CD14-positive monocyte (primary cell): ENCODE data around the gene ZNF524. TPM values are rescaled to one million over a fixed set of nuclear protein-coding genes. Genes with fewer than 3 reads are reported as not detected.

Experiments used
- DNase-seq, 3 donors: peaks; one replicate each; pipeline ENCODE4 v3.0.0-alpha.2; 2011 to 2022
- H2AFZ ChIP-seq: 2 replicates; pipeline ENCODE4 v1.6.0; 2012; ENCODE audit warnings: mild to moderate bottlenecking, low read depth, low read length, inconsistent platforms; ENCODE audit not compliant: insufficient read depth, poor library complexity, severe bottlenecking
- H3K27ac ChIP-seq, 2 donors: 1 replicate in 1 of 2; 2 replicates in 1 of 2; pipeline ENCODE4 v1.5.1; 2012 to 2013; ENCODE audit warnings: low read length in 2 of 2, control low read depth in 1 of 2, inconsistent platforms in 1 of 2, low read depth in 1 of 2, mild to moderate bottlenecking in 1 of 2
- H3K27me3 ChIP-seq, 2 donors: one replicate each; pipeline versions ENCODE4 v1.6.0 to v1.6.1; 2011 to 2013; ENCODE audit warnings: low read length in 2 of 2; ENCODE audit not compliant: control insufficient read depth in 2 of 2, insufficient read depth in 2 of 2
- H3K36me3 ChIP-seq, 2 donors: replicated peaks in 1 of 2; 1 replicate in 1 of 2; 2 replicates in 1 of 2; pipeline versions ENCODE4 v1.5.1 to v1.6.1; 2012 to 2013; ENCODE audit warnings: low read length in 2 of 2, control low read depth in 1 of 2, inconsistent platforms in 1 of 2, mild to moderate bottlenecking in 1 of 2; ENCODE audit not compliant: insufficient read depth in 2 of 2, control insufficient read depth in 1 of 2
- H3K4me1 ChIP-seq, 2 donors: 1 replicate in 1 of 2; 2 replicates in 1 of 2; pipeline versions ENCODE4 v1.5.1 to v1.6.1; 2012 to 2013; ENCODE audit warnings: low read length in 2 of 2, control low read depth in 1 of 2, inconsistent platforms in 1 of 2, mild to moderate bottlenecking in 1 of 2, moderate library complexity in 1 of 2; ENCODE audit not compliant: insufficient read depth in 2 of 2, control insufficient read depth in 1 of 2
- H3K4me2 ChIP-seq: replicated peaks from 2 replicates; pipeline ENCODE3; 2012; ENCODE audit warnings: low read length, moderate library complexity, mild to moderate bottlenecking; ENCODE audit not compliant: poor library complexity, severe bottlenecking; ENCODE audit errors: extremely low read depth
- H3K4me3 ChIP-seq, 3 experiments: fragments of 200-600 bp in 1 of 3; sonication (generic) in 1 of 3; replicated peaks in 1 of 3; 1 replicate in 2 of 3; 2 replicates in 1 of 3; pipeline ENCODE4 v1.5.1; 2011 to 2013; ENCODE audit warnings: low read length in 3 of 3, mild to moderate bottlenecking in 3 of 3, control low read depth in 2 of 3, low read depth in 2 of 3, inconsistent platforms in 1 of 3, moderate library complexity in 1 of 3
- H3K79me2 ChIP-seq: 2 replicates; pipeline ENCODE4 v1.6.0; 2012; ENCODE audit warnings: mild to moderate bottlenecking, control low read depth, inconsistent platforms, low read length, moderate library complexity; ENCODE audit not compliant: insufficient read depth
- H3K9ac ChIP-seq: 2 replicates; pipeline ENCODE4 v1.6.0; 2017; ENCODE audit warnings: low read length, mild to moderate bottlenecking; ENCODE audit not compliant: insufficient read depth, poor library complexity, severe bottlenecking
- H3K9me3 ChIP-seq, 2 donors: replicated peaks in 1 of 2; 1 replicate in 1 of 2; 2 replicates in 1 of 2; pipeline versions ENCODE4 v1.5.1 to v1.6.1; 2012 to 2013; ENCODE audit warnings: low read length in 2 of 2, control low read depth in 1 of 2; ENCODE audit not compliant: control insufficient read depth in 1 of 2, insufficient read depth in 1 of 2
- H4K20me1 ChIP-seq: 2 replicates; pipeline ENCODE4 v1.6.0; 2012; ENCODE audit warnings: mild to moderate bottlenecking, low read length, control low read depth, moderate library complexity; ENCODE audit not compliant: insufficient read depth
- H3K27ac Mint-ChIP-seq, 7 donors: one replicate each; pipeline ENCODE4 v1.8.0; 2020; ENCODE audit warnings: mild to moderate bottlenecking in 7 of 7, mixed read lengths in 7 of 7, moderate library complexity in 6 of 7, inconsistent platforms in 2 of 7
- H3K27me3 Mint-ChIP-seq, 3 donors: one replicate each; pipeline ENCODE4 v1.8.0; 2021 to 2022; ENCODE audit warnings: low read depth in 3 of 3, mild to moderate bottlenecking in 3 of 3, mixed read lengths in 3 of 3, moderate library complexity in 3 of 3, inconsistent platforms in 1 of 3
- H3K36me3 Mint-ChIP-seq, 2 donors: one replicate each; pipeline ENCODE4 v1.8.0; 2020; ENCODE audit warnings: mixed read lengths in 2 of 2, inconsistent platforms in 1 of 2, mild to moderate bottlenecking in 1 of 2
- H3K4me1 Mint-ChIP-seq: one replicate; pipeline ENCODE4 v1.8.0; 2020; ENCODE audit warnings: mild to moderate bottlenecking, mixed read lengths
- H3K4me3 Mint-ChIP-seq, 2 donors: one replicate each; pipeline ENCODE4 v1.8.0; 2020; ENCODE audit warnings: mild to moderate bottlenecking in 2 of 2, mixed read lengths in 2 of 2, moderate library complexity in 1 of 2
- H3K9me3 Mint-ChIP-seq, 7 donors: one replicate each; pipeline ENCODE4 v1.8.0; 2020 to 2022; ENCODE audit warnings: mixed read lengths in 7 of 7, mild to moderate bottlenecking in 6 of 7, moderate library complexity in 6 of 7, inconsistent platforms in 2 of 7
- CTCF ChIP-seq: fragments of 200-600 bp; IDR thresholded peaks from one replicate; pipeline ENCODE4 v1.8.0; 2022; ENCODE audit warnings: antibody characterized with exemption, mild to moderate bottlenecking
- WGBS: methylation state at CpG from one replicate; pipeline ENCODE4 v1.1.5; 2013; ENCODE audit warnings: missing lambda C conversion rate; ENCODE audit not compliant: insufficient coverage; 5-methylcytosine and 5-hydroxymethylcytosine counted together
- intact Hi-C, 2 donors: fragments of 100-400 bp; cut with micrococcal nuclease; formaldehyde crosslinking; loops; one replicate each; pipeline versions ENCODE4 v1.15.0 to v1.15.1; 2023
- polyA plus RNA-seq, 3 donors: library from polyadenylated mRNA; depleted of rRNA in 1 of 3; unstranded in 2 of 3; stranded (reverse) in 1 of 3; fragments of 300-500 nt in 2 of 3; fragments of >200 nt in 1 of 3; fragmentation: Illumina TruSeq in 2 of 3; gene quantifications; 1 replicate in 2 of 3; 2 replicates in 1 of 3; pipeline ENCODE4 v1.2.3, GENCODE V29; 2012 to 2021

The ZNF524 gene
- polyA plus RNA-seq, 3 donors, result 27.9 to 45.7 (median 41.8) TPM

- intact Hi-C loops, result no loop called here
- Histone ChIP-seq H3K4me1 (peaks cover 17 to 23% of the 10 kb centered on the region in 2 donors), H3K4me3 (no peak overlapping the region), H3K27ac (no peak overlapping the region), H4K20me1 (no peaks in the 10 kb centered on the region), H3K4me2 (no peak overlapping the region), H3K9me3 (no peaks in the 10 kb centered on the region), H3K27me3 (no peaks in the 10 kb centered on the region), H3K79me2 (no peaks in the 10 kb centered on the region), H3K36me3 (peaks cover 0 to 2% of the 10 kb centered on the region in 2 donors), H2AFZ (no peak overlapping the region), H3K9ac (no peak overlapping the region)
- H3K4me3 Mint-ChIP-seq, result no peak overlapping the region
- 97% methylated on average over 78 of the region's 83 CpGs for WGBS
- H3K27me3 Mint-ChIP-seq, result peaks cover 0 to 3% (median 0%) of the 10 kb centered on the region in 3 donors
- DNase-seq, result no peak
- peaks cover 0 to 4% (median 0%) of the 10 kb centered on the region in 7 donors for H3K9me3 Mint-ChIP-seq
- TF ChIP-seq CTCF, result no peak
- H3K36me3 Mint-ChIP-seq, result peaks cover 0 to 10% of the 10 kb centered on the region in 2 donors
- H3K4me1 Mint-ChIP-seq, result peaks cover 20% of the 10 kb centered on the region
- H3K27ac Mint-ChIP-seq, result no peak overlapping the region
Observed at GRCh38 chr19:55578031-55578760, 21.9 kb upstream of the ZNF524 start.

- Histone ChIP-seq H3K9ac (peak overlapping the region; percentile 75), H4K20me1 (no peaks in the 10 kb centered on the region), H3K79me2 (no peaks in the 10 kb centered on the region), H3K36me3 (peaks cover 0 to 2% of the 10 kb centered on the region in 2 donors), H2AFZ (no peak overlapping the region), H3K27ac (peak overlapping the region in 1 of 2 donors; percentile 66), H3K4me3 (peak overlapping the region in 1 of 3 experiments; percentile 79), H3K27me3 (no peaks in the 10 kb centered on the region), H3K9me3 (no peaks in the 10 kb centered on the region), H3K4me1 (peaks cover 17 to 23% of the 10 kb centered on the region in 2 donors), H3K4me2 (peak overlapping the region; percentile 77)
- DNase-seq, result no peak
- Mint-ChIP-seq H3K9me3 (peaks cover 0 to 4% (median 0%) of the 10 kb centered on the region in 7 donors), H3K27ac (peak overlapping the region in 3 of 7 donors; percentile 58 to 64 (median 61)), H3K27me3 (peaks cover 0 to 2% (median 0%) of the 10 kb centered on the region in 3 donors), H3K4me3 (peak overlapping the region; percentile 82 to 88), H3K36me3 (peaks cover 0 to 10% of the 10 kb centered on the region in 2 donors), H3K4me1 (peaks cover 20% of the 10 kb centered on the region)
- intact Hi-C loops, result no loop called here
- WGBS, result 96% methylated on average over 90 of the region's 90 CpGs
- no peak for TF ChIP-seq CTCF
Observed at GRCh38 chr19:55578761-55579747, 21.0 kb upstream of the ZNF524 start.
